ENCODE data around the gene SMG9. TPM values are rescaled to one million over a fixed set of nuclear protein-coding genes. Genes with fewer than 3 reads are reported as not detected.

The SMG9 gene
- 39.2 to 70.8 TPM (median 56.3 TPM) in 5 replicates for total RNA-seq (2022; extraction: Qiagen RNA extraction)

DNA sequence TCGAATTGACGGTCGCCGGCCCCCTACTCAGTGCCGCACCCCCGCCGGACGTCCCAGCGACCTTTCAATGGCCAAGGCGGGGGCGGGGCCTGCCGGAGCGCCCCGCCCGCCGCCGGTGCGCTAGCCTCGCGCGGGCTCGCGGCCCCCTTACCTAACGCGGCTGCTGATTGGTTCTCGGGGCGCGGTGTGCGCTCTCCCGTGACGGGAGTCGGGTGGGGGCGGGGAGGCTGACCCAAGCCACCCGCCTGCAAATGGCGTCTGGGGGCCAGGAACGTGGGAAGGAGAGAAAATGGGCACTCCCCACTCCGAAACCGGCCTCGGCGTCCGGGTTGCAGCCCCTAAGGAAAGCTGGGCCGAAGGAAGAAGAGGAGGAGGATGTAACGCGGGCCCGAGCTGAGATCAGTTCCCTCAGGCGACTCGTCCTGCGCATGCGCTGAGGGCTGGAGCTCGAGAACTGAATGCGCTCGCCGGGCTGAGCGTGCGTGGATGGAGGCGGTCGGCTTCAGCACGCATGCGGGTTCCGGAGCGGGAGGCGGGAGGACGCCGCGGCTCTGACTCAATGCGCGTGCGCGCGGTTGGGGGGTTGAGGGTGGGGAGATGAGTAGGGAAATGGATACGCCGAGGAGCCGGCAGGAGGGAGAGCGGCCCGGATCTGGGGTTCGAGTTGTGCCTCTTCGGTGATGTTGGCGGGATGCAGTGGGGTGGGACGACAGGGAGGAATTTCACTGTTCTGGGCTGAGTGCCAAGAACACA is at the start of gene SMG9:
Gene SMG9 (minus strand): TSS at position 460 of the 753 bp plus-strand sequence. CDS start 4,221 bp downstream, outside the sequence.

DNA sequence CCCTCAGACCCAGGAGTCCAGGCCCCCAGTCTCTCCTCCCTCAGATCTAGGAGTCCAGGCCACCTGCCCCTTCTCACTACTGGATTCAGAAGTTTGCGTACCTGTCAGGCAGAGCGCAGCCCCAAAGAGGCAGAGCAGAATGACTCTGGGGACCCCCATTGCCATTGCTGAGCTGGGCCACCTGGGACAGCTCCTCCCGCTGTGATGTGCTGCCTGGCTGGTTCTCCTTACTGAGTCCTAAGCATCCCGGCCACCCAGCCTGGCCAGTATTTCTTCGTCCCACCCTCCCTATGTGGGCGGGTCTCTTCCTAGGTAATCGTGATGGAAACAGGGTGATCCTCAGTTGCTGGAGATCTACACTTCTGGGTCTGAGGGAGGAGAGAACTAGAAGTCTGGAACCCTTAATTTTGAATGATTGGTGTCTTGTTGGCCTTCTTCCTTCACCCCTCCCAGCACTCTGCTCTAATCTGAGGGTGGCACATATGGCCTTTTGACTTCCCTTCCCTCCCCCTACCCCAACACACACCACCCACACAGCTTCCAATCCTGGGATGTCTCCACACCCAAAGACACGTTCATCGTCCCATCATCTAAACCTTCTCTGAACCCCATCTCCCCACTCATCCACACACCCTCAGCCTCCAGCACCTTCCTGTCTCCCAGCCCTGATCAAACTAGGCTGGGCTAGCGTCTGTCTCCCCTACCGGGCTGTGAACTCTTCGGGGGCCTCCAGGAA is 47.6 kb upstream of the SMG9 start, which contains the start of gene LYPD5:
Gene LYPD5 (minus strand): TSS at position 232 of the 736 bp plus-strand sequence. CDS start 67 bp downstream, at position 165.

GRCh38 chr19:43780706-43781525 is 26.2 kb upstream of the SMG9 start, which contains the start of gene KCNN4:
KCNN4 (minus strand) TSS chr19:43780973; CDS start chr19:43780861, 112 bp downstream.

GRCh38 chr19:43715776-43716175 is 39.0 kb downstream of the SMG9 start, which contains the start of gene IRGC:
IRGC (plus strand) TSS chr19:43716076; CDS start chr19:43718559, 2,483 bp downstream.

Other genes with a start within 250 kb of the SMG9 start
- 39.7 to 43.0 TPM (median 42.9 TPM) in 5 replicates for gene ETHE1, start 227.8 kb downstream of the SMG9 start, total RNA-seq (2022; extraction: Qiagen RNA extraction)
- 1.4 to 2.7 TPM (median 2.0 TPM) in 5 replicates for gene ZNF575, start 221.8 kb downstream of the SMG9 start, total RNA-seq (2022; extraction: Qiagen RNA extraction)
- gene XRCC1, start 179.4 kb downstream of the SMG9 start, total RNA-seq (2022; extraction: Qiagen RNA extraction) = 27.5 to 31.4 TPM (median 30.2 TPM) in 5 replicates
- 0.12 to 0.39 TPM (median 0.25 TPM) in 3 of 5 replicates, not detected in the others for gene PINLYP, start 179.2 kb downstream of the SMG9 start, total RNA-seq (2022; extraction: Qiagen RNA extraction)
- gene IRGQ, start 158.8 kb downstream of the SMG9 start, total RNA-seq (2022; extraction: Qiagen RNA extraction) = 6.4 to 7.0 TPM (median 6.7 TPM) in 5 replicates
- gene ZNF576, start 158.4 kb downstream of the SMG9 start, total RNA-seq (2022; extraction: Qiagen RNA extraction) = 13.0 to 19.7 TPM (median 18.2 TPM) in 5 replicates
- gene SRRM5, start 142.9 kb downstream of the SMG9 start, total RNA-seq (2022; extraction: Qiagen RNA extraction) = 0.43 to 1.1 TPM (median 0.86 TPM) in 5 replicates
- gene ZNF428, start 135.3 kb downstream of the SMG9 start, total RNA-seq (2022; extraction: Qiagen RNA extraction) = 44.9 to 64.0 TPM (median 60.7 TPM) in 5 replicates
- 8.1 to 9.2 TPM (median 8.7 TPM) in 5 replicates for gene CADM4, start 115.1 kb downstream of the SMG9 start, total RNA-seq (2022; extraction: Qiagen RNA extraction)
- 49.6 to 58.0 TPM (median 52.8 TPM) in 5 replicates for gene PLAUR, start 84.8 kb downstream of the SMG9 start, total RNA-seq (2022; extraction: Qiagen RNA extraction)
- gene IRGC, start 38.9 kb downstream of the SMG9 start, total RNA-seq (2022; extraction: Qiagen RNA extraction) = not detected in 5 replicates
- gene KCNN4, start 26.0 kb upstream of the SMG9 start, total RNA-seq (2022; extraction: Qiagen RNA extraction) = 35.0 to 49.2 TPM (median 46.8 TPM) in 5 replicates
- 0.09 to 0.32 TPM (median 0.16 TPM) in 5 replicates for gene LYPD5, start 47.5 kb upstream of the SMG9 start, total RNA-seq (2022; extraction: Qiagen RNA extraction)
- gene ZNF283, start 72.4 kb upstream of the SMG9 start, total RNA-seq (2022; extraction: Qiagen RNA extraction) = 4.8 to 6.8 TPM (median 6.3 TPM) in 5 replicates
- gene ZNF404, start 129.0 kb upstream of the SMG9 start, total RNA-seq (2022; extraction: Qiagen RNA extraction) = 0.16 to 0.34 TPM (median 0.33 TPM) in 5 replicates
- 9.1 to 12.0 TPM (median 10.8 TPM) in 5 replicates for gene ZNF45, start 180.3 kb upstream of the SMG9 start, total RNA-seq (2022; extraction: Qiagen RNA extraction)
- gene ZNF221, start 196.3 kb upstream of the SMG9 start, total RNA-seq (2022; extraction: Qiagen RNA extraction) = 0.38 to 0.77 TPM (median 0.64 TPM) in 5 replicates
- 2.5 to 4.0 TPM (median 3.0 TPM) in 5 replicates for gene ZNF155, start 229.2 kb upstream of the SMG9 start, total RNA-seq (2022; extraction: Qiagen RNA extraction)
- 2.2 to 3.2 TPM (median 2.6 TPM) in 5 replicates for gene ZNF230, start 248.0 kb upstream of the SMG9 start, total RNA-seq (2022; extraction: Qiagen RNA extraction)

Data from A549 treated with dexamethasone at 1 μM for 4 hours (cell line).